HepG2 (cell line): Measurements from ENCODE around the gene CACNA1D.

Source experiments
- MIER2 ChIP-seq: IDR thresholded peaks from 2 replicates; pipeline ENCODE4 v1.6.1; 2016; ENCODE audit warnings: missing biosample characterization, missing genetic modification reagents
- NR2C2 ChIP-seq: sonication (generic); formaldehyde crosslinking; IDR thresholded peaks from 2 replicates; pipeline ENCODE4 v1.4.0; 2020; ENCODE audit warnings: missing genetic modification reagents, mild to moderate bottlenecking, moderate library complexity, borderline replicate concordance
- POLR2A ChIP-seq, 2 experiments: IDR thresholded peaks; 2 replicates each; pipeline ENCODE4 v1.6.1; 2011; ENCODE audit warnings: low read depth in 2 of 2, low read length in 2 of 2, mild to moderate bottlenecking in 1 of 2, moderate library complexity in 1 of 2; ENCODE audit not compliant: insufficient read depth in 1 of 2
- SIN3A ChIP-seq: IDR thresholded peaks from 2 replicates; pipeline ENCODE4 v1.6.1; 2011; ENCODE audit warnings: low read depth, mild to moderate bottlenecking, control low read depth, low read length, borderline replicate concordance
- SNAPC2 ChIP-seq: sonication (generic); formaldehyde crosslinking; IDR thresholded peaks from 2 replicates; pipeline ENCODE4 v1.8.1; 2022; ENCODE audit warnings: mild to moderate bottlenecking, missing genetic modification reagents
- TCF12 ChIP-seq, 2 experiments: fragments of 450-650 bp in 1 of 2; sonication (generic) in 1 of 2; formaldehyde crosslinking in 1 of 2; IDR thresholded peaks; 2 replicates each; pipeline versions ENCODE4 v1.6.1 to v1.8.0; 2017 to 2022; ENCODE audit warnings: antibody characterized with exemption in 1 of 2, mild to moderate bottlenecking in 1 of 2, missing genetic modification reagents in 1 of 2, moderate library complexity in 1 of 2
- ZNF10 ChIP-seq: sonication (generic); formaldehyde crosslinking; IDR thresholded peaks from 2 replicates; pipeline ENCODE4 v1.4.0; 2020; ENCODE audit warnings: mild to moderate bottlenecking, low read depth, missing genetic modification reagents, borderline replicate concordance
- ZNF768 ChIP-seq: sonication (generic); formaldehyde crosslinking; IDR thresholded peaks from 2 replicates; pipeline ENCODE4 v1.4.0; 2020; ENCODE audit warnings: missing genetic modification reagents
- TF ChIP-seq, protein P1 (sequence below): sonication (generic); formaldehyde crosslinking; IDR thresholded peaks from 2 replicates; pipeline ENCODE4 v1.5.0; 2020; ENCODE audit warnings: mild to moderate bottlenecking, missing genetic modification reagents, moderate library complexity
- TF ChIP-seq, protein P2 (sequence below): IDR thresholded peaks from 2 replicates; pipeline ENCODE4 v1.6.1; 2012; ENCODE audit warnings: inconsistent platforms
- TF ChIP-seq, protein P3 (sequence below): IDR thresholded peaks from 2 replicates; pipeline ENCODE4 v1.6.1; 2016; ENCODE audit warnings: missing compliant biosample characterization, missing genetic modification reagents, borderline replicate concordance
- TF ChIP-seq, protein P4 (sequence below): sonication (generic); formaldehyde crosslinking; IDR thresholded peaks from 2 replicates; pipeline ENCODE4 v1.4.0; 2020; ENCODE audit warnings: missing genetic modification reagents, mild to moderate bottlenecking, borderline replicate concordance

DNA sequence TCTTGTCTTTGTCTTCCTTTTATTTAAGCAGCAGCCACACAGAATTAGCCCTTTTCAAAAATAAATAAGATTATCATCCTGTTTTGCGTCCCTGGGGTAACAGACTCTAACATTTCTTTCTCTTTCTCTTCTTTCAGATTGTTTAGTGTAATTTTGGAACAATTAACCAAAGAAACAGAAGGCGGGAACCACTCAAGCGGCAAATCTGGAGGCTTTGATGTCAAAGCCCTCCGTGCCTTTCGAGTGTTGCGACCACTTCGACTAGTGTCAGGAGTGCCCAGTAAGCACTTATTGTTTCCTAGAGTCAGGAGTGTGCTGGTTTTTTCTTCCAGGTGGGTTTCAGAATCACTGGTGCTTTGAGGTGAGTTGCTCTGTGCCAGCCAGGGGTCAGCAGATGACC, 165.6 kb downstream of the CACNA1D start:
- TF ChIP-seq POLR2A (IDR thresholded peaks at IDR 0.05; ENCODE audit: insufficient read depth in 1 of 2, low read depth in 2 of 2, low read length in 2 of 2) (no peak), MIER2 (no peak), TCF12 (IDR thresholded peaks at IDR 0.05) (no peak), TCF12 (CRISPR knock-in tag; IDR thresholded peaks at IDR 0.05) (no peak), SNAPC2 (CRISPR knock-in tag) (no peak), ZNF10 (CRISPR knock-in tag) (no peak), ZNF768 (CRISPR knock-in tag) (no peak), NR2C2 (CRISPR knock-in tag) (no peak), SIN3A (no peak)
- TF ChIP-seq, protein P1, sequence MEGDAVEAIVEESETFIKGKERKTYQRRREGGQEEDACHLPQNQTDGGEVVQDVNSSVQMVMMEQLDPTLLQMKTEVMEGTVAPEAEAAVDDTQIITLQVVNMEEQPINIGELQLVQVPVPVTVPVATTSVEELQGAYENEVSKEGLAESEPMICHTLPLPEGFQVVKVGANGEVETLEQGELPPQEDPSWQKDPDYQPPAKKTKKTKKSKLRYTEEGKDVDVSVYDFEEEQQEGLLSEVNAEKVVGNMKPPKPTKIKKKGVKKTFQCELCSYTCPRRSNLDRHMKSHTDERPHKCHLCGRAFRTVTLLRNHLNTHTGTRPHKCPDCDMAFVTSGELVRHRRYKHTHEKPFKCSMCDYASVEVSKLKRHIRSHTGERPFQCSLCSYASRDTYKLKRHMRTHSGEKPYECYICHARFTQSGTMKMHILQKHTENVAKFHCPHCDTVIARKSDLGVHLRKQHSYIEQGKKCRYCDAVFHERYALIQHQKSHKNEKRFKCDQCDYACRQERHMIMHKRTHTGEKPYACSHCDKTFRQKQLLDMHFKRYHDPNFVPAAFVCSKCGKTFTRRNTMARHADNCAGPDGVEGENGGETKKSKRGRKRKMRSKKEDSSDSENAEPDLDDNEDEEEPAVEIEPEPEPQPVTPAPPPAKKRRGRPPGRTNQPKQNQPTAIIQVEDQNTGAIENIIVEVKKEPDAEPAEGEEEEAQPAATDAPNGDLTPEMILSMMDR (CRISPR knock-in tag) = no peak
- TF ChIP-seq, protein P2, sequence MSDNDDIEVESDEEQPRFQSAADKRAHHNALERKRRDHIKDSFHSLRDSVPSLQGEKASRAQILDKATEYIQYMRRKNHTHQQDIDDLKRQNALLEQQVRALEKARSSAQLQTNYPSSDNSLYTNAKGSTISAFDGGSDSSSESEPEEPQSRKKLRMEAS = no peak
- TF ChIP-seq, protein P3, sequence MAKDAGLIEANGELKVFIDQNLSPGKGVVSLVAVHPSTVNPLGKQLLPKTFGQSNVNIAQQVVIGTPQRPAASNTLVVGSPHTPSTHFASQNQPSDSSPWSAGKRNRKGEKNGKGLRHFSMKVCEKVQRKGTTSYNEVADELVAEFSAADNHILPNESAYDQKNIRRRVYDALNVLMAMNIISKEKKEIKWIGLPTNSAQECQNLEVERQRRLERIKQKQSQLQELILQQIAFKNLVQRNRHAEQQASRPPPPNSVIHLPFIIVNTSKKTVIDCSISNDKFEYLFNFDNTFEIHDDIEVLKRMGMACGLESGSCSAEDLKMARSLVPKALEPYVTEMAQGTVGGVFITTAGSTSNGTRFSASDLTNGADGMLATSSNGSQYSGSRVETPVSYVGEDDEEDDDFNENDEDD (CRISPR knock-in tag) = no peak
- TF ChIP-seq, protein P4, sequence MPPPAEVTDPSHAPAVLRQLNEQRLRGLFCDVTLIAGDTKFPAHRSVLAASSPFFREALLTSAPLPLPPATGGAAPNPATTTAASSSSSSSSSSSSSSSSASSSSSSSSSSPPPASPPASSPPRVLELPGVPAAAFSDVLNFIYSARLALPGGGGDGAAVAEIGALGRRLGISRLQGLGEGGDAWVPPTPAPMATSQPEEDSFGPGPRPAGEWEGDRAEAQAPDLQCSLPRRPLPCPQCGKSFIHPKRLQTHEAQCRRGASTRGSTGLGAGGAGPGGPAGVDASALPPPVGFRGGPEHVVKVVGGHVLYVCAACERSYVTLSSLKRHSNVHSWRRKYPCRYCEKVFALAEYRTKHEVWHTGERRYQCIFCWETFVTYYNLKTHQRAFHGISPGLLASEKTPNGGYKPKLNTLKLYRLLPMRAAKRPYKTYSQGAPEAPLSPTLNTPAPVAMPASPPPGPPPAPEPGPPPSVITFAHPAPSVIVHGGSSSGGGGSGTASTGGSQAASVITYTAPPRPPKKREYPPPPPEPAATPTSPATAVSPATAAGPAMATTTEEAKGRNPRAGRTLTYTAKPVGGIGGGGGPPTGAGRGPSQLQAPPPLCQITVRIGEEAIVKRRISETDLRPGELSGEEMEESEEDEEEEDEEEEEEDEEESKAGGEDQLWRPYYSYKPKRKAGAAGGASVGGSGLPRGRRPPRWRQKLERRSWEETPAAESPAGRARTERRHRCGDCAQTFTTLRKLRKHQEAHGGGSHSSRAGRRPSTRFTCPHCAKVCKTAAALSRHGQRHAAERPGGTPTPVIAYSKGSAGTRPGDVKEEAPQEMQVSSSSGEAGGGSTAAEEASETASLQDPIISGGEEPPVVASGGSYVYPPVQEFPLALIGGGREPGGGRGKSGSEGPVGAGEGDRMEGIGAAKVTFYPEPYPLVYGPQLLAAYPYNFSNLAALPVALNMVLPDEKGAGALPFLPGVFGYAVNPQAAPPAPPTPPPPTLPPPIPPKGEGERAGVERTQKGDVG (CRISPR knock-in tag) = no peak
